ENCODE results near the gene DGKI. TPM values are rescaled to one million over a fixed set of nuclear protein-coding genes. Genes with fewer than 3 reads are reported as not detected.

The DGKI gene
- total and polyA plus RNA-seq, 2 experiments from 2014 or later = 0.16 to 1.0 TPM

- Histone ChIP-seq H3F3A (replicated peaks; ENCODE audit: low read depth) (no peaks in the 10 kb centered on the region), H2AFZ (no peak overlapping the region), H3K27ac (ENCODE audit: low read depth) (no peak overlapping the region), H4K20me1 (replicated peaks; ENCODE audit: insufficient read depth) (no peaks in the 10 kb centered on the region), H3K9me2 (ENCODE audit: insufficient read depth) (no peaks in the 10 kb centered on the region), H3K4me3 (no peak overlapping the region), H3K36me3 (ENCODE audit: insufficient read depth) (no peaks in the 10 kb centered on the region), H3K79me2 (replicated peaks; ENCODE audit: insufficient read depth) (no peaks in the 10 kb centered on the region), H3K4me1 (ENCODE audit: insufficient read depth) (peaks cover 20% of the 10 kb centered on the region), H3K4me2 (0 out of 2 replicates have a peak overlapping the region, but pooled peaks have one; percentile 10), H3K27me3 (ENCODE audit: insufficient read depth) (no peaks in the 10 kb centered on the region)
- H3K4me3 Mint-ChIP-seq = no peak overlapping the region
- H3K27ac Mint-ChIP-seq = no peak overlapping the region
- ATAC-seq = peak; percentile 84
- peaks cover 2% of the 10 kb centered on the region for H3K27me3 Mint-ChIP-seq (ENCODE audit: insufficient read depth, low read depth, poor library complexity)
- no peaks in the 10 kb centered on the region for H3K9me3 Mint-ChIP-seq
- no peaks in the 10 kb centered on the region for H3K36me3 Mint-ChIP-seq (ENCODE audit: low read depth)
- peaks cover 20% of the 10 kb centered on the region for H3K4me1 Mint-ChIP-seq
- DNase-seq (ENCODE audit: low spot score) = peak; percentile 59
- TF ChIP-seq NANOG (IDR thresholded peaks at IDR 0.05; ENCODE audit: borderline replicate concordance) (peak; percentile 67; the same call in 1 of the 2 replicates), STAT1 (IDR thresholded peaks at IDR 0.05; ENCODE audit: unreplicated experiment) (no peak), ETS1 (IDR thresholded peaks at IDR 0.05) (0 out of 2 replicates have a peak, but pooled peaks have one; percentile 20)
Measured at GRCh38 chr7:137386966-137387365, 459.8 kb downstream of the DGKI start.

- H3K4me1 Mint-ChIP-seq = peaks cover 9% of the 10 kb centered on the region; the same call in 2 of the 3 replicates
- no peak overlapping the region for H3K4me3 ChIP-seq
- TF ChIP-seq CREB1 (CRISPR knock-in tag; IDR thresholded peaks at IDR 0.05; ENCODE audit: low read depth) (no peak), CTCF (conservative IDR thresholded peaks at IDR 0.05; ENCODE audit: low read depth in 2 of 2) (no peak), JUNB (IDR thresholded peaks at IDR 0.05; ENCODE audit: unreplicated experiment) (no peak), ETS1 (IDR thresholded peaks at IDR 0.05) (no peak), ZNF114 (CRISPR knock-in tag; IDR thresholded peaks at IDR 0.05) (no peak), ZNF331 (CRISPR knock-in tag; IDR thresholded peaks at IDR 0.05; ENCODE audit: low read depth) (no peak), ZNF462 (CRISPR knock-in tag; IDR thresholded peaks at IDR 0.05) (no peak), EZH2 (IDR thresholded peaks at IDR 0.05; ENCODE audit: low read depth, unreplicated experiment) (no peak), STAT1 (IDR thresholded peaks at IDR 0.05; ENCODE audit: unreplicated experiment) (no peak), EZH2phosphoT487 (IDR thresholded peaks at IDR 0.05; ENCODE audit: unreplicated experiment) (no peak), POLR2AphosphoS5 (IDR thresholded peaks at IDR 0.05; ENCODE audit: low read depth) (no peak), NANOG (IDR thresholded peaks at IDR 0.05; ENCODE audit: borderline replicate concordance) (no peak)
Measured at GRCh38 chr7:137381045-137381444, 465.7 kb downstream of the DGKI start.

More at GRCh38 chr7:137381045-137381444, 465.7 kb downstream of the DGKI start:
- Histone ChIP-seq H3K4me1 (ENCODE audit: insufficient read depth) (0 out of 2 replicates have a peak, but pooled peaks cover 1% of the 10 kb centered on the region), H2AFZ (no peak overlapping the region), H3F3A (replicated peaks; ENCODE audit: low read depth) (no peaks in the 10 kb centered on the region), H3K27ac (ENCODE audit: low read depth) (no peak overlapping the region), H3K4me2 (no peak overlapping the region), H4K20me1 (replicated peaks; ENCODE audit: insufficient read depth) (no peaks in the 10 kb centered on the region), H3K79me2 (replicated peaks; ENCODE audit: insufficient read depth) (no peaks in the 10 kb centered on the region), H3K27me3 (ENCODE audit: insufficient read depth) (no peaks in the 10 kb centered on the region), H3K9me2 (ENCODE audit: insufficient read depth) (no peaks in the 10 kb centered on the region), H3K36me3 (ENCODE audit: insufficient read depth) (no peaks in the 10 kb centered on the region)
- H3K36me3 Mint-ChIP-seq (ENCODE audit: low read depth) = no peaks in the 10 kb centered on the region
- no peaks in the 10 kb centered on the region; the same call in 2 of the 3 replicates for H3K9me3 Mint-ChIP-seq
- no peak overlapping the region for H3K4me3 Mint-ChIP-seq
- DNase-seq (ENCODE audit: low spot score) = no peak
- H3K27ac Mint-ChIP-seq = no peak overlapping the region
- ATAC-seq = no peak
- H3K27me3 Mint-ChIP-seq (ENCODE audit: insufficient read depth, low read depth, poor library complexity) = no peaks in the 10 kb centered on the region

Measured in GM23338 (cell line).